PFSK-1 (cell line): ENCODE results near the gene GAS2L2.

Experiments
- FOXP2 ChIP-seq: optimal IDR thresholded peaks from 2 replicates; pipeline ENCODE3; 2011; ENCODE audit warnings: borderline replicate concordance, control low read depth, inconsistent platforms; ENCODE audit not compliant: insufficient read depth; ENCODE audit errors: extremely low read length, extremely low read depth
- POLR2AphosphoS5 ChIP-seq: IDR thresholded peaks from 2 replicates; pipeline ENCODE4 v1.6.1; 2012; ENCODE audit warnings: low read depth, mild to moderate bottlenecking, control low read depth, low read length, moderate library complexity
- SIN3A ChIP-seq: IDR thresholded peaks from 2 replicates; pipeline ENCODE4 v1.6.1; 2012; ENCODE audit warnings: mild to moderate bottlenecking, low read length, moderate library complexity, borderline replicate concordance; ENCODE audit not compliant: insufficient read depth
- TAF1 ChIP-seq: IDR thresholded peaks from 2 replicates; pipeline ENCODE4 v1.6.1; 2012; ENCODE audit warnings: low read length, control low read depth, borderline replicate concordance; ENCODE audit not compliant: insufficient read depth
- TF ChIP-seq, protein P1 (sequence below), 2 experiments: IDR thresholded peaks; 2 replicates each; pipeline versions ENCODE4 v1.6.1 to v1.8.0; 2011 to 2012; ENCODE audit warnings: low read depth in 2 of 2, low read length in 2 of 2, control low read depth in 1 of 2, inconsistent platforms in 1 of 2, mild to moderate bottlenecking in 1 of 2, moderate library complexity in 1 of 2; ENCODE audit not compliant: insufficient read depth in 1 of 2

The GAS2L2 gene

DNA sequence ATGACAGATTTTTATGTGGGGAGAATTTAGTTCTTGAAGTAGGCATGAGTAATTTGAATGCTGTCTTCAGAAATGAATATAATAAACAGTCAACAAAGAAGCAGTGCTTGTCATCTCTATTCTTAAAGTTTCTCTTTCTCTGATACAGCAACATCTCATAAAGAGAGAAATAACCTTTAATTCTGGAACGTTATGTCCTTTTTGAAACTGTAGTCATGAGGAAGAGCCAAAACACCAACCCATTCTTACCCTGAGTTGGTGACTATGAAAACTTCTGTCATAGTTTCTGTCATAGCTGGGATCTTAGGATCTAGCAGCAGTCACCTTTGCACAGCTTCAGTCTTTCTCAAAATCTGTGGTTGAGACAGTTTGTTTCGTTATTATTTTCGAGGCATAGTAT, 36.9 kb downstream of the GAS2L2 start:
- TF ChIP-seq TAF1 (no peak), SIN3A (no peak)
- TF ChIP-seq, protein P1, sequence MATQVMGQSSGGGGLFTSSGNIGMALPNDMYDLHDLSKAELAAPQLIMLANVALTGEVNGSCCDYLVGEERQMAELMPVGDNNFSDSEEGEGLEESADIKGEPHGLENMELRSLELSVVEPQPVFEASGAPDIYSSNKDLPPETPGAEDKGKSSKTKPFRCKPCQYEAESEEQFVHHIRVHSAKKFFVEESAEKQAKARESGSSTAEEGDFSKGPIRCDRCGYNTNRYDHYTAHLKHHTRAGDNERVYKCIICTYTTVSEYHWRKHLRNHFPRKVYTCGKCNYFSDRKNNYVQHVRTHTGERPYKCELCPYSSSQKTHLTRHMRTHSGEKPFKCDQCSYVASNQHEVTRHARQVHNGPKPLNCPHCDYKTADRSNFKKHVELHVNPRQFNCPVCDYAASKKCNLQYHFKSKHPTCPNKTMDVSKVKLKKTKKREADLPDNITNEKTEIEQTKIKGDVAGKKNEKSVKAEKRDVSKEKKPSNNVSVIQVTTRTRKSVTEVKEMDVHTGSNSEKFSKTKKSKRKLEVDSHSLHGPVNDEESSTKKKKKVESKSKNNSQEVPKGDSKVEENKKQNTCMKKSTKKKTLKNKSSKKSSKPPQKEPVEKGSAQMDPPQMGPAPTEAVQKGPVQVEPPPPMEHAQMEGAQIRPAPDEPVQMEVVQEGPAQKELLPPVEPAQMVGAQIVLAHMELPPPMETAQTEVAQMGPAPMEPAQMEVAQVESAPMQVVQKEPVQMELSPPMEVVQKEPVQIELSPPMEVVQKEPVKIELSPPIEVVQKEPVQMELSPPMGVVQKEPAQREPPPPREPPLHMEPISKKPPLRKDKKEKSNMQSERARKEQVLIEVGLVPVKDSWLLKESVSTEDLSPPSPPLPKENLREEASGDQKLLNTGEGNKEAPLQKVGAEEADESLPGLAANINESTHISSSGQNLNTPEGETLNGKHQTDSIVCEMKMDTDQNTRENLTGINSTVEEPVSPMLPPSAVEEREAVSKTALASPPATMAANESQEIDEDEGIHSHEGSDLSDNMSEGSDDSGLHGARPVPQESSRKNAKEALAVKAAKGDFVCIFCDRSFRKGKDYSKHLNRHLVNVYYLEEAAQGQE (IDR thresholded peaks at IDR 0.05; ENCODE audit: insufficient read depth in 1 of 2, low read depth in 2 of 2, low read length in 2 of 2), result no peak

DNA sequence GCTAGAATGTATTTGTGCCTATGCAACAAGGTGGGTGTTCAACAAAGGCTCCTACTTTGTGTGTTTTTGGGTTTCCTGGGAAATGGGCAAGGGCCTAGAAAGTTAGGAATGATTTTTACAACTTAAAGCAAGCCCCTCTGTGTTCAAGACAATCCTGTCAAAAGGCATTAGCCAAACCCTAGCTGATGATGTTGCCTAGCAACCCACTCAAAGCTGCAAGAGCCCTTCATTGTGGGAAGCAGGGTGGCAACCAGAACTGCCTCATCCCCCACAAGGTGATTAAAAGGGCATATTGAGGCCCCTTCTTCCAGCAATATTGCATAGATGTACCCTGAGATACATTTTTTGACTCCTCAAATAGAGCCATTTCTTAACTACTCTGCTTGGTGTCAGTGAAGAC, 37.6 kb downstream of the GAS2L2 start:
- no peak for TF ChIP-seq TAF1
- TF ChIP-seq POLR2AphosphoS5, result no peak
- no peak for TF ChIP-seq FOXP2
- TF ChIP-seq SIN3A, result no peak
- TF ChIP-seq, protein P1 (IDR thresholded peaks at IDR 0.05; ENCODE audit: insufficient read depth in 1 of 2, low read depth in 2 of 2, low read length in 2 of 2), result no peak

DNA sequence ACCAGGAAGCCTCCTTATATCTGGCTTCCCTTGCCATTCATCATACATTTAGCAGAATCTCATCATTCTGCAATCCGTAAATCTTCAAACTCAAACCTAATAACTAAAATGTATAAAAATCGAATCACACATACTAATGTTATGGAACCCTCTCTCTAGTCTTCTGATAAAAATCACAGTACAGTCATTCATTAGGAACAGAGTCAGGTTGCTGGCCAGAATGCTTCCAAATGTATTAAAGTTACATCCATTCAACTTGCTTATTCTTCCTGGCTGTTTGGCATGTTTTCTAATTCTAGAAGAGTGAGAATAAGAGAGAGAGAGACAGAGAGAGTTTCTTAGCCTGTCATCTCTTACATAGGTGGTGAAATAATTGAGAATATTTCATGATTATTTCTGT, 38.1 kb downstream of the GAS2L2 start:
- TF ChIP-seq POLR2AphosphoS5 (no peak), SIN3A (no peak), TAF1 (no peak), FOXP2 (no peak)
- TF ChIP-seq, protein P1 (IDR thresholded peaks at IDR 0.05; ENCODE audit: insufficient read depth in 1 of 2, low read depth in 2 of 2, low read length in 2 of 2), result no peak

DNA sequence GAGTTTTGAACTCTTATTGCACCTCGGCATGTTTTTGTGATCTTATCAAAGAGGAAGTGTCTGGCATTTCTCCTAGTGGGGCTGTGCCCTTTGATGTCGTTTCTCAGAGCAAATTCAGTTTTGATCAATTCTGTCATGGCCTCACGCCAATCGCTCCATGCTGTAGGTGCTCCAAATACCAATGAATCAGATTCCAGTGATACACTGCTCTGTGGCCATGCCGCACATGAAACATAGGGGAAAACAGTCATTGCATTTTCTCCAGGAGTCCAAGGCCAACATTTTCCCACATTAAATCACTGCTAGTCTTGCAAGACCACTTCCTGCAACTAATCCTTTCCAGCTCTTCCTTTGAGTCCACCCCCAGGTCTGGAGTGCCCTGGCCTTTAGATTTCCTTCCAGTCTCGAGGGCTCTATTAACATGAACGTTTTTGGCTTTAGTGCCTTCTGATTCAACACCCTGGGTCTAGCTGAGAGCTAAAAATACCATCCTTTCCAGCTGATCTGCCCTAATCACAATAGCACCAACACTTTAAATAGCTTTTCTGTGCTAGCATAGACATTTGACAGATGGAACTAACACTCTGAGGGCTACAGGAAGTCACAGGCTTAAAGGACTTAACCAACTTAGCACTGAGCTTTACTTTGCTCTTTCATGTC, 39.8 kb downstream of the GAS2L2 start:
- TF ChIP-seq TAF1, result no peak
- TF ChIP-seq, protein P1 (IDR thresholded peaks at IDR 0.05; ENCODE audit: insufficient read depth in 1 of 2, low read depth in 2 of 2, low read length in 2 of 2), result peak in 1 of 2 experiments; percentile 53; a peak in 1 of 4 replicates

DNA sequence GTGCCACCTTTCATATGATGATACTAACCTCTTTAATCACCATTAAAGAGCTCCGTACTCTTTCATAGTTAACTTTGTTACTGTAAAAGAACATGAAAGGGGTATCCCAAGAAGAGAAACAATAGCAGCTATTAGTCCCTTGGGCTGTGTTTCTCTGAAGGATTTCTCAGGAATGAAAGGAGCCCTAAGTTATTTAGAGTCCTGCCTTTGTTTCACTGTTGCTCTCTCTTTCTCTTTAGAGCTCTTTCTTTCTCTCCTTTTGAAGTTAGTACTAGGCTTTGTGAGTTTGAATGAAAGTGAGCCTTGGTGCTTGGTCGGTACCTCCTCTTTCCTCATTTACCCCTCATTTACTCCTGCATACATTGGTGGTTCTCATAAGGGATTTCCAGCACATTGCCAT, 42.1 kb downstream of the GAS2L2 start:
- TF ChIP-seq POLR2AphosphoS5 (no peak), TAF1 (no peak), FOXP2 (no peak), SIN3A (no peak)
- TF ChIP-seq, protein P1 (IDR thresholded peaks at IDR 0.05; ENCODE audit: insufficient read depth in 1 of 2, low read depth in 2 of 2, low read length in 2 of 2), result no peak
